ENCODE results near the gene EIPR1. TPM values are rescaled to one million over a fixed set of nuclear protein-coding genes. Genes with fewer than 3 reads are reported as not detected.

EIPR1 gene
- total and polyA plus RNA-seq, 10 of the 15 experiments (the other 5 are each of a cell fraction or from before 2014, with no cell fraction given) = 23.6 to 61.2 (median 42.2) TPM

- no TSS peak for BruUV-seq (replicated peaks)
- intact Hi-C loops (cut with micrococcal nuclease; ENCODE audit: unreplicated experiment) (no loop called here), in situ Hi-C loops (cut with MboI) (no loop called here)
- ChIA-PET SMC1A (ENCODE audit: uncharacterized antibody, unreplicated experiment) (no interaction called here), RAD21 (ENCODE audit: unreplicated experiment) (no interaction called here), CTCF (no interaction called here), POLR2A (no interaction called here)
- H3K27me3 ChIP-seq (replicated peaks in 1 of 2; ENCODE audit: control insufficient read depth in 2 of 2, insufficient read depth in 2 of 2, low read length in 1 of 2) = no peaks in the 10 kb centered on the region
- WGBS (ENCODE audit: insufficient coverage, insufficient replicate concordance, low lambda C conversion rate, missing lambda C conversion rate) = 79% methylated on average over 2 of the region's 2 CpGs
- H3K27ac ChIP-seq (ENCODE audit: control insufficient read depth, insufficient read depth) = no peak overlapping the region
- FAIRE-seq = peak; percentile 49
- no peak overlapping the region for H2AFZ ChIP-seq (ENCODE audit: control insufficient read depth, low read depth, low read length)
- DNase-seq (ENCODE audit: low read depth, low spot score) = no peak
- no peaks in the 10 kb centered on the region for H3K79me2 ChIP-seq (ENCODE audit: control insufficient read depth, insufficient read depth, low read length)
- H3K9ac ChIP-seq (ENCODE audit: control insufficient read depth, insufficient read depth, low read length) = no peak overlapping the region
- no peaks in the 10 kb centered on the region; the same call in 1 of the 2 replicates for H3K4me1 ChIP-seq (ENCODE audit: control insufficient read depth, insufficient read depth, low read length)
- no peaks in the 10 kb centered on the region for H4K20me1 ChIP-seq (ENCODE audit: control insufficient read depth, insufficient read depth)
- H3K4me2 ChIP-seq (ENCODE audit: control insufficient read depth, insufficient read depth) = no peak overlapping the region
- peaks cover 9% of the 10 kb centered on the region; the same call in 2 of the 3 replicates for H3K9me3 ChIP-seq (replicated peaks; ENCODE audit: control insufficient read depth, insufficient read depth, low read length)
- no peak overlapping the region for H3K4me3 ChIP-seq
- TF ChIP-seq RCOR1 (conservative IDR thresholded peaks at IDR 0.05; ENCODE audit: low read depth, low read length) (no peak), BCL11A (IDR thresholded peaks at IDR 0.05; ENCODE audit: low read depth, low read length) (no peak), PML (IDR thresholded peaks at IDR 0.05; ENCODE audit: low read length) (no peak), RFX5 (IDR thresholded peaks at IDR 0.05; ENCODE audit: low read depth, low read length) (no peak), CREB1 (IDR thresholded peaks at IDR 0.05; ENCODE audit: low read depth) (no peak), ZNF622 (IDR thresholded peaks at IDR 0.05) (no peak), BCL3 (IDR thresholded peaks at IDR 0.05; ENCODE audit: borderline replicate concordance, insufficient read depth, low read depth, low read length, poor library complexity, severe bottlenecking) (no peak), POU2F2 (IDR thresholded peaks at IDR 0.05; ENCODE audit: borderline replicate concordance, low read depth, low read length) (no peak), SREBF2 (IDR thresholded peaks at IDR 0.05; ENCODE audit: low read length) (no peak), CBFB (IDR thresholded peaks at IDR 0.05; ENCODE audit: low read depth) (no peak)
- H3K36me3 ChIP-seq (ENCODE audit: control insufficient read depth in 2 of 2, insufficient read depth in 2 of 2, low read length in 1 of 2) = no peaks in the 10 kb centered on the region; a peak in 1 of 4 replicates
- no peak for ATAC-seq
These were observed 214.2 kb downstream of the EIPR1 start for GRCh38 chr2:3163401-3163800.
